HG03457 (cell line): ENCODE results near the gene SLC16A13.
A peak's percentile ranks its signal among the peaks of the same experiment; 100 is the strongest.

Source experiments
- ATAC-seq: cut with Tn5 transposase; IDR thresholded peaks from one replicate; pipeline ENCODE4 v1.9.1; 2021; ENCODE audit warnings: moderate number of reproducible peaks; ENCODE audit not compliant: unreplicated experiment

SLC16A13 gene

GRCh38 chr17:7011415-7011814, 24.4 kb upstream of the SLC16A13 start:
- ATAC-seq = no peak

GRCh38 chr17:7011942-7012254, 23.9 kb upstream of the SLC16A13 start:
- no peak for ATAC-seq

GRCh38 chr17:7014261-7014994, 21.4 kb upstream of the SLC16A13 start:
- ATAC-seq = peak; percentile 67

- peak; percentile 24 for ATAC-seq
Measured at GRCh38 chr17:7014995-7015958, 20.5 kb upstream of the SLC16A13 start.

GRCh38 chr17:7016418-7016817, 19.4 kb upstream of the SLC16A13 start:
- ATAC-seq = no peak

- ATAC-seq = no peak
Measured at GRCh38 chr17:7016886-7017826, 18.7 kb upstream of the SLC16A13 start.

GRCh38 chr17:7017827-7018200, 18.0 kb upstream of the SLC16A13 start:
- no peak for ATAC-seq

GRCh38 chr17:7018331-7018964, 17.4 kb upstream of the SLC16A13 start:
- ATAC-seq = no peak

GRCh38 chr17:7019367-7019766, 16.4 kb upstream of the SLC16A13 start:
- ATAC-seq = no peak

GRCh38 chr17:7019839-7020519, 15.8 kb upstream of the SLC16A13 start:
- ATAC-seq = no peak

GRCh38 chr17:7020894-7021664, 14.7 kb upstream of the SLC16A13 start:
- no peak for ATAC-seq

GRCh38 chr17:7021993-7022778, 13.6 kb upstream of the SLC16A13 start:
- peak; percentile 48 for ATAC-seq

GRCh38 chr17:7022781-7023571, 12.8 kb upstream of the SLC16A13 start, which contains the start of gene BCL6B:
Gene BCL6B, plus strand, starts transcription at chr17:7023050. Its CDS starts 622 bp downstream, at chr17:7023672.
- ATAC-seq = no peak

GRCh38 chr17:7023576-7024401, 12.0 kb upstream of the SLC16A13 start:
- no peak for ATAC-seq

- no peak for ATAC-seq
Measured at GRCh38 chr17:7024402-7024785, 11.4 kb upstream of the SLC16A13 start.

- ATAC-seq = no peak
Measured at GRCh38 chr17:7025245-7025644, 10.6 kb upstream of the SLC16A13 start.
